ENCODE data around the gene ZNF516. TPM values are rescaled to one million over a fixed set of nuclear protein-coding genes. Genes with fewer than 3 reads are reported as not detected.

Gene ZNF516
- total and polyA plus RNA-seq, 4 donors = 2.5 to 12.2 (median 7.6) TPM

- H3K4me1 ChIP-seq (ENCODE audit: control insufficient read depth in 4 of 4, insufficient read depth in 4 of 4, low read length in 3 of 4) = peaks cover 0 to 8% (median 5%) of the 10 kb centered on the region in 4 donors
- H3K9me3 ChIP-seq (ENCODE audit: control insufficient read depth in 4 of 4, low read length in 3 of 4) = no peaks in the 10 kb centered on the region
- no peaks in the 10 kb centered on the region for H3K36me3 ChIP-seq (ENCODE audit: control insufficient read depth in 4 of 4, insufficient read depth in 3 of 4, low read depth in 1 of 4, low read length in 3 of 4)
- H3K27me3 ChIP-seq (ENCODE audit: control insufficient read depth in 4 of 4, insufficient read depth in 4 of 4, low read length in 3 of 4) = no peaks in the 10 kb centered on the region
- no peak overlapping the region for H3K9ac ChIP-seq (ENCODE audit: low read depth in 1 of 2, low read length in 2 of 2)
- 96% methylated on average over 19 of the region's 19 CpGs for WGBS
- no peak for DNase-seq (ENCODE audit: low spot score)
- no peak overlapping the region for H3K27ac ChIP-seq (ENCODE audit: low read depth in 1 of 2, low read length in 2 of 2)
- no peak overlapping the region for H3K4me3 ChIP-seq (ENCODE audit: low read depth in 1 of 3, low read length in 3 of 3)
- TF ChIP-seq REST (IDR thresholded peaks at IDR 0.05) = no peak
These were observed 82.0 kb downstream of the ZNF516 start for GRCh38 chr18:76412818-76413565.

GRCh38 chr18:76412010-76412817, 82.8 kb downstream of the ZNF516 start:
- Histone ChIP-seq H3K9me3 (ENCODE audit: control insufficient read depth in 4 of 4, low read length in 3 of 4) (no peaks in the 10 kb centered on the region), H3K4me3 (ENCODE audit: low read depth in 1 of 3, low read length in 3 of 3) (no peak overlapping the region), H3K27ac (ENCODE audit: low read depth in 1 of 2, low read length in 2 of 2) (no peak overlapping the region), H3K27me3 (ENCODE audit: control insufficient read depth in 4 of 4, insufficient read depth in 4 of 4, low read length in 3 of 4) (no peaks in the 10 kb centered on the region), H3K36me3 (ENCODE audit: control insufficient read depth in 4 of 4, insufficient read depth in 3 of 4, low read depth in 1 of 4, low read length in 3 of 4) (no peaks in the 10 kb centered on the region), H3K9ac (ENCODE audit: low read depth in 1 of 2, low read length in 2 of 2) (no peak overlapping the region), H3K4me1 (ENCODE audit: control insufficient read depth in 4 of 4, insufficient read depth in 4 of 4, low read length in 3 of 4) (peaks cover 0 to 6% (median 4%) of the 10 kb centered on the region in 4 donors)
- WGBS = 89% methylated on average over 21 of the region's 21 CpGs
- TF ChIP-seq REST (IDR thresholded peaks at IDR 0.05) (no peak), SP1 (IDR thresholded peaks at IDR 0.05) (no peak), CTCF (IDR thresholded peaks at IDR 0.05; ENCODE audit: low read depth, low read length, missing input control) (no peak), RXRA (IDR thresholded peaks at IDR 0.05) (no peak), RAD21 (IDR thresholded peaks at IDR 0.05) (no peak), YY1 (IDR thresholded peaks at IDR 0.05) (no peak), HNF4A (conservative IDR thresholded peaks at IDR 0.05) (no peak), FOXA2 (IDR thresholded peaks at IDR 0.05) (no peak), NR2F2 (IDR thresholded peaks at IDR 0.05) (no peak), EGR1 (IDR thresholded peaks at IDR 0.05; ENCODE audit: low read depth in 2 of 2) (no peak), FOXA1 (IDR thresholded peaks at IDR 0.05) (no peak), MAX (IDR thresholded peaks at IDR 0.05) (no peak), GABPA (IDR thresholded peaks at IDR 0.05 in 1 of 2, conservative IDR thresholded peaks at IDR 0.05 in 1 of 2) (no peak), HNF4G (IDR thresholded peaks at IDR 0.05) (no peak), JUND (IDR thresholded peaks at IDR 0.05) (no peak)
- DNase-seq (ENCODE audit: low spot score) = no peak

Data from liver (tissue), 9 donors.